Tibial nerve (tissue), 4 donors: Measurements from ENCODE around the gene TBC1D8.

ENCODE experiments used
- CTCF ChIP-seq, 5 experiments: fragments of 200-600 bp in 3 of 5; fragments of 450-650 bp in 2 of 5; sonication (generic) in 3 of 5; IDR thresholded peaks; one replicate each; pipeline ENCODE4 v1.5.1; 2016 to 2019; ENCODE audit warnings: antibody characterized with exemption in 5 of 5, mild to moderate bottlenecking in 3 of 5, moderate library complexity in 2 of 5
- EP300 ChIP-seq, 2 donors: sonication (generic); formaldehyde crosslinking; IDR thresholded peaks; one replicate each; pipeline ENCODE4 v1.6.1; 2017; ENCODE audit warnings: antibody characterized with exemption in 2 of 2, mild to moderate bottlenecking in 1 of 2
- POLR2A ChIP-seq, 2 donors: fragments of 450-650 bp; IDR thresholded peaks; one replicate each; pipeline ENCODE4 v1.6.1; 2017; ENCODE audit warnings: antibody characterized with exemption in 2 of 2, mild to moderate bottlenecking in 2 of 2, moderate library complexity in 2 of 2

- no peak for TF ChIP-seq CTCF (IDR thresholded peaks at IDR 0.05)
- no peak for TF ChIP-seq POLR2A (IDR thresholded peaks at IDR 0.05)
- no peak for TF ChIP-seq EP300 (IDR thresholded peaks at IDR 0.05)
These were observed 136.8 kb downstream of the TBC1D8 start for GRCh38 chr2:101014264-101014857.
